Esophagus squamous epithelium (tissue), 5 donors: ENCODE data around the gene ARPIN. TPM values are rescaled to one million over a fixed set of nuclear protein-coding genes. Genes with fewer than 3 reads are reported as not detected.

Source experiments
- DNase-seq: peaks from one replicate; lab custom pipeline; 2025; lab: John Stamatoyannopoulos, UW
- H3K27ac ChIP-seq, 4 donors: fragments of 200-600 bp; sonication (generic); one replicate each; pipeline ENCODE4 v1.5.1; 2016 to 2019; ENCODE audit warnings: mild to moderate bottlenecking in 1 of 4
- H3K27me3 ChIP-seq, 4 donors: fragments of 200-600 bp; sonication (generic); 1 replicate in 3 of 4; 2 replicates in 1 of 4; pipeline versions ENCODE4 v1.5.1 to v1.6.0; 2017 to 2021; ENCODE audit warnings: antibody characterized with exemption in 1 of 4
- H3K36me3 ChIP-seq, 3 donors: fragments of 200-600 bp; sonication (generic); one replicate each; pipeline ENCODE4 v1.5.1; 2016 to 2019
- H3K4me1 ChIP-seq, 3 donors: fragments of 200-600 bp; sonication (generic); one replicate each; pipeline ENCODE4 v1.5.1; 2017 to 2019
- H3K4me3 ChIP-seq, 4 donors: fragments of 200-600 bp; sonication (generic); 1 replicate in 3 of 4; 2 replicates in 1 of 4; pipeline ENCODE4 v1.5.1; 2016 to 2019; ENCODE audit warnings: mild to moderate bottlenecking in 2 of 4, moderate library complexity in 1 of 4
- H3K9me3 ChIP-seq, 3 donors: fragments of 200-600 bp; sonication (generic); one replicate each; pipeline ENCODE4 v1.5.1; 2016 to 2019
- CTCF ChIP-seq, 6 experiments: fragments of 450-650 bp in 4 of 6; fragments of 200-600 bp in 2 of 6; sonication (generic) in 2 of 6; IDR thresholded peaks; one replicate each; pipeline ENCODE4 v1.5.1; 2016 to 2019; ENCODE audit warnings: antibody characterized with exemption in 6 of 6, mild to moderate bottlenecking in 4 of 6, moderate library complexity in 4 of 6
- POLR2A ChIP-seq, 4 donors: fragments of 450-650 bp; IDR thresholded peaks; one replicate each; pipeline ENCODE4 v1.6.1; 2017; ENCODE audit warnings: antibody characterized with exemption in 4 of 4, mild to moderate bottlenecking in 4 of 4, moderate library complexity in 3 of 4
- WGBS, 2 donors: methylation state at CpG; one replicate each; pipeline ENCODE4 v1.1.5; 2018; 5-methylcytosine and 5-hydroxymethylcytosine counted together
- intact Hi-C: fragments of 100-400 bp; cut with DNase I; formaldehyde crosslinking; loops from one replicate; pipeline ENCODE4 v1.15.0; 2022
- total RNA-seq, 4 donors: library from RNA; depleted of rRNA; stranded (reverse); fragments of >200 nt; gene quantifications; one replicate each; pipeline ENCODE4 v1.1.0, GENCODE V29; 2016
- donor health status: DM: yes; HTN: yes; CAD: no.

Gene ARPIN
- total RNA-seq, 4 donors from 2014 or later, result 11.0 to 17.9 (median 14.2) TPM

- Histone ChIP-seq H3K9me3 (no peaks in the 10 kb centered on the region), H3K4me1 (peaks cover 0 to 17% (median 5%) of the 10 kb centered on the region in 3 donors), H3K36me3 (peaks cover 0 to 39% (median 10%) of the 10 kb centered on the region in 3 donors), H3K4me3 (no peak overlapping the region), H3K27me3 (no peaks in the 10 kb centered on the region), H3K27ac (no peak overlapping the region)
- no peak for DNase-seq
- TF ChIP-seq POLR2A (IDR thresholded peaks at IDR 0.05) (no peak), CTCF (IDR thresholded peaks at IDR 0.05) (peak; percentile 52 to 95 (median 82))
- intact Hi-C loops, result loop anchor here (5.0 kb wide), 1 partner anchor 174 kb away; no protein-coding TSS in a partner anchor
- 53 to 64% methylated on average over 7 of the region's 7 CpGs for WGBS, 2 donors
Observed at GRCh38 chr15:89898614-89899294, 14.0 kb downstream of the ARPIN start.

DNA sequence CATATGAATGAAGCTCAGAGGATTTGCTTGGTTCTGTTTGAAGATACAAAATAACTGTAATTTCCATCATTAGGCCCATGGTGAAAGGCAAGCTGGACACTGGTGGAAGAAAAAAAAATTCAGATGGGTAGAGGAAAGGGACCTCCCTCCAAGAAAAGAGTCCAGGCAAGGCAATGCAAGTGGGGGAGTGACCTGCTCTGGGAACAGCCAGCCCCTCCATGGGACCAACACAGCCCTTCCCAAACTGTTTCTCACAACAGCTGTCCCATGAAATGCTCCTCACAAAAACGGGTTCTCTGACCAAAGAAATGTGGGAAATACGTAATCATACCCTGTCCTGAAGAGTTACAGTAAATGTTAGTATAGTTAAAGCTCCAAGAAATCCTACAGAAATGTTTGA is 14.6 kb downstream of the ARPIN start:
- WGBS, 2 donors, result 45 to 58% methylated on average over 2 of the region's 2 CpGs
- Histone ChIP-seq H3K4me1 (peaks cover 0 to 19% (median 5%) of the 10 kb centered on the region in 3 donors), H3K4me3 (no peak overlapping the region), H3K27me3 (no peaks in the 10 kb centered on the region), H3K27ac (peak overlapping the region in 1 of 4 donors; percentile 40), H3K9me3 (no peaks in the 10 kb centered on the region), H3K36me3 (peaks cover 0 to 33% (median 3%) of the 10 kb centered on the region in 3 donors)
- TF ChIP-seq POLR2A (IDR thresholded peaks at IDR 0.05) (no peak), CTCF (IDR thresholded peaks at IDR 0.05) (no peak)
- no peak for DNase-seq
- intact Hi-C loops, result loop anchor here (5.0 kb wide), 1 partner anchor 174 kb away; no protein-coding TSS in a partner anchor

DNA sequence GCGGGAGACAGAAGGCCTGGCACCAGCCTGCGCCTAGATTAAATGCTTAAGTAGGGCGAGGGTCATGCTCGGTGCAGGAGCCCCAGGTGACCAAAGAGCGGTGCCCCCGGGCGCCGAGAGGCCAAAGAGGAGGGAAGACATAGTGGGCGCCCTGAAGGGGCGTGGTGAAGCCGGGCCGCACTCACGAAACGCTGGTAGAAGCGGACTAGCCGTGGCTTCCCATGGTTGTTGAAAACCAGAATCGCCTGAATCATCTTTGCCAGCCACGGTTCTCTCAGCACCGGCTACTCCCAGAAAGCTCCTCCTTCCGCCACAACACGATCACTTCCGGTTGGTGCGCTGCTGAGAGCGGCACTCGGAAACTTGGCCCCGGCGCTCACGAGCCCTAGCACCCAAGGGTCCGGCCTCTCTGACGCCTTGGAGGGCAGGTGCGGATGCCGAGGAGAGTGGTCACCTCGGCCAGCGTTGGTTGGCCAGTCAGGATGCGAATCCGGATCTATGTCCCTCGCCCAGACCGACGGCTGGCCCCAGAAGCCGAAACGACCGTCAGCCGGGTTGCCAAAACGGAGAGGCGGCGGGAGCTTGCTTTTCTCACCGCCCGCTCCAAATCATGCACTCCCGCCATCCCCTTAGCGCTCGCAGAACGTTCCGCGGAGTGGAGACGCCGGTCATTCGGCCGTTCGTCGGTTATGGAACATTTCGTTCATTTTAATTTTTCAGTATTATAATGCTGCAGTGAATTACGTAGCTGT is 18.9 kb downstream of the ARPIN start, which contains the start of gene AP3S2:
AP3S2 (minus strand) TSS at position 299 of the 752 bp plus-strand sequence; CDS start at position 254, 45 bp downstream.
- 1% methylated on average over 37 to 43 of the region's 62 CpGs for WGBS, 2 donors
- H3K27ac ChIP-seq, result peak within 1 kb of the TSS; percentile 89 to 95 (median 93)
- no peaks in the 10 kb centered on the region for H3K9me3 ChIP-seq
- peak; percentile 53 for DNase-seq
- intact Hi-C loops, result no loop called here
- no peaks in the 10 kb centered on the region for H3K27me3 ChIP-seq
- peak in 2 of 4 donors; percentile 49 to 64 for TF ChIP-seq POLR2A (IDR thresholded peaks at IDR 0.05)
- TF ChIP-seq CTCF (IDR thresholded peaks at IDR 0.05), result peak in 1 of 6 experiments; percentile 35
- peak within 1 kb of the TSS; percentile 59 to 83 (median 73) for H3K4me3 ChIP-seq
- peaks cover 0 to 3% (median 1%) of the 10 kb centered on the region in 3 donors for H3K36me3 ChIP-seq
- peaks cover 0 to 42% (median 15%) of the 10 kb centered on the region in 3 donors for H3K4me1 ChIP-seq

DNA sequence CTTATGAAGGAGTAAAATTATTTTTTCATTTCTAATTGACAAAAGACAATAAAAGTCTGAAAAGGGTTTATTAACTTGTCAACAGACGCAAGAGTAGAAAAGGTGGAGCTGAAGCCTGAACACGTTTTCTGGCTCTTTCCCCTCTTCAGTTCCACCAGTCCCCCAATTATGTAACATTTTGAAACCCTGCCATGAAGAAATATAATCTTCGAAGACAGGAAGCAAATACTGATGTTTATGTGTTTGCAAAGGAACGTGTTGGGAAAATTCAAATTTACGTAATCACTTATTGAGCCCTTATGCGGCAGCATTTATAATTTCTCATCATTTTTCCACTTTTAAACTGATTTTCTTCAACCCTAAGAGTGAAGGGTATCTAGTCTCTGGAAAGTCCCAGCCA is 19.7 kb downstream of the ARPIN start:
- Histone ChIP-seq H3K4me1 (peaks cover 0 to 34% (median 15%) of the 10 kb centered on the region in 3 donors), H3K9me3 (no peaks in the 10 kb centered on the region), H3K27ac (peak overlapping the region; percentile 89 to 95 (median 93)), H3K27me3 (no peaks in the 10 kb centered on the region), H3K36me3 (peaks cover 0 to 11% (median 9%) of the 10 kb centered on the region in 3 donors), H3K4me3 (peak overlapping the region; percentile 59 to 83 (median 73))
- intact Hi-C loops, result no loop called here
- WGBS, 2 donors, result 10 to 11% methylated on average over 6 of the region's 6 CpGs
- DNase-seq, result no peak
- TF ChIP-seq POLR2A (IDR thresholded peaks at IDR 0.05) (no peak), CTCF (IDR thresholded peaks at IDR 0.05) (no peak)
